ENCODE results near the gene GSTK1.

GRCh38 chr7:143292876-143293275, 29.6 kb downstream of the GSTK1 start:
- TF ChIP-seq CTCF (IDR thresholded peaks at IDR 0.05; ENCODE audit: poor library complexity, severe bottlenecking) (no peak), POLR2AphosphoS5 (IDR thresholded peaks at IDR 0.05) (no peak), TAF1 (IDR thresholded peaks at IDR 0.05; ENCODE audit: low read depth) (no peak), MXI1 (conservative IDR thresholded peaks at IDR 0.05; ENCODE audit: poor library complexity, severe bottlenecking) (no peak), EZH2 (IDR thresholded peaks at IDR 0.05; ENCODE audit: borderline replicate concordance, insufficient read depth, low read length, poor library complexity, severe bottlenecking) (no peak), REST (IDR thresholded peaks at IDR 0.05; ENCODE audit: borderline replicate concordance) (no peak), EP300 (conservative IDR thresholded peaks at IDR 0.05; ENCODE audit: poor library complexity, severe bottlenecking) (no peak), RAD21 (conservative IDR thresholded peaks at IDR 0.05) (no peak), SMC3 (conservative IDR thresholded peaks at IDR 0.05; ENCODE audit: poor library complexity) (no peak)

All from neural cell (in vitro differentiated cells).